PFSK-1 (cell line): ENCODE results near the gene TAL1.
A peak's percentile ranks its signal among the peaks of the same experiment; 100 is the strongest.

ENCODE experiments used
- FOXP2 ChIP-seq: optimal IDR thresholded peaks from 2 replicates; pipeline ENCODE3; 2011; ENCODE audit warnings: borderline replicate concordance, control low read depth, inconsistent platforms; ENCODE audit not compliant: insufficient read depth; ENCODE audit errors: extremely low read length, extremely low read depth
- POLR2AphosphoS5 ChIP-seq: IDR thresholded peaks from 2 replicates; pipeline ENCODE4 v1.6.1; 2012; ENCODE audit warnings: low read depth, mild to moderate bottlenecking, control low read depth, low read length, moderate library complexity
- SIN3A ChIP-seq: IDR thresholded peaks from 2 replicates; pipeline ENCODE4 v1.6.1; 2012; ENCODE audit warnings: mild to moderate bottlenecking, low read length, moderate library complexity, borderline replicate concordance; ENCODE audit not compliant: insufficient read depth
- TAF1 ChIP-seq: IDR thresholded peaks from 2 replicates; pipeline ENCODE4 v1.6.1; 2012; ENCODE audit warnings: low read length, control low read depth, borderline replicate concordance; ENCODE audit not compliant: insufficient read depth
- TF ChIP-seq, protein P1 (sequence below), 2 experiments: IDR thresholded peaks; 2 replicates each; pipeline versions ENCODE4 v1.6.1 to v1.8.0; 2011 to 2012; ENCODE audit warnings: low read depth in 2 of 2, low read length in 2 of 2, control low read depth in 1 of 2, inconsistent platforms in 1 of 2, mild to moderate bottlenecking in 1 of 2, moderate library complexity in 1 of 2; ENCODE audit not compliant: insufficient read depth in 1 of 2

The TAL1 gene

DNA sequence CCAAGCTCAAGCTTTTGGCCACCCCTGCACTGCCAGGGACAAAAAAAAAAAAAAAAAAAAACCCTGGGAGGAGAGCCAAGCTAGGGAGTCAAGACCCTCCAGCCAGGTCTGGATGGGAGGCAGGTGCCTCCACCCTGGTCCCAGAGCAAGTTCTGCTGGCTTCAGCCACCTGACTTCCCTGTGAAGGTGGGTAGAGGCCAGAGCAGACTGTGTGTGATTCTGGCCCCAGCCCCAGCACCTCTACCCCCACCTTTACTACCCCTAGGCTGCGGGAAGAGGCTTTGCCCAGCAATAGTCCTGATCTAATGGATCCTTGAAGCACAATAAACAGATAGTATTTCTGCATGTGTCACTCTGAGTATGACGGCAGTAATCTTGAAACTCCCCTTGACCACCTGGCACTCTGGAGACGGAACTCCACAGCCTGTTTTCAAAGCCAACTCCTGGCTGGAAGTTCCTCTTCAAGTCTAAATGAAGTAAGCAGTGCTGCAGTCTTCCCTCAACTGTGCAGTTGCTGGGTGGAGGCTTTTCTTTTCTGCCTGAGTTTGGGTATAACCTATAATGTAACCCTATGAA lies 51.9 kb downstream of the TAL1 start:
- TF ChIP-seq, protein P1, sequence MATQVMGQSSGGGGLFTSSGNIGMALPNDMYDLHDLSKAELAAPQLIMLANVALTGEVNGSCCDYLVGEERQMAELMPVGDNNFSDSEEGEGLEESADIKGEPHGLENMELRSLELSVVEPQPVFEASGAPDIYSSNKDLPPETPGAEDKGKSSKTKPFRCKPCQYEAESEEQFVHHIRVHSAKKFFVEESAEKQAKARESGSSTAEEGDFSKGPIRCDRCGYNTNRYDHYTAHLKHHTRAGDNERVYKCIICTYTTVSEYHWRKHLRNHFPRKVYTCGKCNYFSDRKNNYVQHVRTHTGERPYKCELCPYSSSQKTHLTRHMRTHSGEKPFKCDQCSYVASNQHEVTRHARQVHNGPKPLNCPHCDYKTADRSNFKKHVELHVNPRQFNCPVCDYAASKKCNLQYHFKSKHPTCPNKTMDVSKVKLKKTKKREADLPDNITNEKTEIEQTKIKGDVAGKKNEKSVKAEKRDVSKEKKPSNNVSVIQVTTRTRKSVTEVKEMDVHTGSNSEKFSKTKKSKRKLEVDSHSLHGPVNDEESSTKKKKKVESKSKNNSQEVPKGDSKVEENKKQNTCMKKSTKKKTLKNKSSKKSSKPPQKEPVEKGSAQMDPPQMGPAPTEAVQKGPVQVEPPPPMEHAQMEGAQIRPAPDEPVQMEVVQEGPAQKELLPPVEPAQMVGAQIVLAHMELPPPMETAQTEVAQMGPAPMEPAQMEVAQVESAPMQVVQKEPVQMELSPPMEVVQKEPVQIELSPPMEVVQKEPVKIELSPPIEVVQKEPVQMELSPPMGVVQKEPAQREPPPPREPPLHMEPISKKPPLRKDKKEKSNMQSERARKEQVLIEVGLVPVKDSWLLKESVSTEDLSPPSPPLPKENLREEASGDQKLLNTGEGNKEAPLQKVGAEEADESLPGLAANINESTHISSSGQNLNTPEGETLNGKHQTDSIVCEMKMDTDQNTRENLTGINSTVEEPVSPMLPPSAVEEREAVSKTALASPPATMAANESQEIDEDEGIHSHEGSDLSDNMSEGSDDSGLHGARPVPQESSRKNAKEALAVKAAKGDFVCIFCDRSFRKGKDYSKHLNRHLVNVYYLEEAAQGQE (IDR thresholded peaks at IDR 0.05; ENCODE audit: insufficient read depth in 1 of 2, low read depth in 2 of 2, low read length in 2 of 2): no peak
- TF ChIP-seq TAF1 (no peak), SIN3A (no peak), POLR2AphosphoS5 (no peak), FOXP2 (no peak)

DNA sequence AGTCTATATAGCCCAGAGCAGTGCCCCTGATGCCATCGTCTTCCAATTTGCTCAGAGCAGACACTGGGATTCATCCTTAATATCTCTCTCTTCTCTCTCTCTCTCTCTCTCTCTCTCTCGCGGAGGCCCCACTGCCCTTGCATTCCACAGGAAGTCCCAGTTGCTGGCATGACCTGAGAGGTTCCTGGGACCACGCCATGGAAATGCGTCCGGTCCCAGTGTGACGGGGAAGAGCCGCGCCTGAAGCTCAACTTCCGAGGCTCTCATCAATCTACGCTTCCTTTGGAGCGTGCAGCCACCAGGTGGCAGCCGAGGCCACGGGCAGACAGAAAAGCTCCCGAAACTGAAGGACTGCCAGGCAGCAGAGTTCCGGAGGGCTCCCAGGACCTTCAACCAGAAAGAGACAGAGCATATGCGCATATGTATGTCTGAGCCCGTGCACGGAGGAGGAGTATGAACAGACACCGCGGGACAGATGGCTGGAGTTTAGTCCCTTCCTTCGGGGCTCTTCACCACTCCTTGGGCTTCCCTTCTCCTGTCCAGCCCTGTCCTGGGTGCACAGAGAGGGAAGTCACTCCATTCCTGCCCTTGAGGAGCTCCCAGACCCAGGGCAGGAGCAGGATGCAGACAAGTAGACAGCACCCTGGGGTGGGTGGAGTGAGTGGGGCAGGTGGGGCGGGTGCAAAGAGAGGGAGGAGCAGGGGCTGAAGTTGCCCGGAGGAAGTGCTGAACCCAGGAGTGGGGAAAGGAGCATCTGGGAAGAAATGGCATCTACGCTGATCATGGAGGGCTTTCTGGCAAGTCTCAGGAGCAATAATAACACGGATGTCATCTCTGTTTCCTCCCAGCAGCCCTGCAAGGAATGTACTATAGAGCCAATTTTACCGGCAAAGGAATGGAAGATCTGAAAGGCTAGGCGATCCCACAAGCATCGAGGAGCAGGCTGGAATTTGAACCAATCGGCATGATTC lies 52.7 kb downstream of the TAL1 start:
- TF ChIP-seq TAF1: no peak; the same call in 1 of the 2 replicates
- TF ChIP-seq, protein P1 (IDR thresholded peaks at IDR 0.05; ENCODE audit: insufficient read depth in 1 of 2, low read depth in 2 of 2, low read length in 2 of 2): no peak
- TF ChIP-seq POLR2AphosphoS5: no peak
- TF ChIP-seq FOXP2: peak; percentile 46
- no peak for TF ChIP-seq SIN3A

DNA sequence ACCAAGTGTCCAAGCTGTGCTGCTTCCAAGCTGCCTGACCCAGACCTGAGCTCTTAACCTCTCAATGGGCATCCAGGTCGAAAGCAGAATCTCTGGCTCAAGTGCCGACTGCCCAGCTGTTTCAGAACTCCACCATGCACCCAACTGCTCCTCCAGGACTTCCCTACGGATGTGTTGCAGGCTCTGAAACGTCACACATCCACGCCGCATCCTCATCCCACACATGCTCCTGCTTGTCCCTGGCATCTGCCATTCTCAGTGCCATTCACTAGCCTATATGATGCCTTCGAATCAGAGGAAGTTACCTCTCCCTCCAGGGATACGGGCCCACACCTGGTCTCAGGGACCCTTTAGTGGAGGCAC lies 53.4 kb downstream of the TAL1 start:
- TF ChIP-seq, protein P1 (IDR thresholded peaks at IDR 0.05; ENCODE audit: insufficient read depth in 1 of 2, low read depth in 2 of 2, low read length in 2 of 2): no peak
- no peak for TF ChIP-seq TAF1
- TF ChIP-seq SIN3A: no peak
- TF ChIP-seq FOXP2: no peak
- TF ChIP-seq POLR2AphosphoS5: no peak

DNA sequence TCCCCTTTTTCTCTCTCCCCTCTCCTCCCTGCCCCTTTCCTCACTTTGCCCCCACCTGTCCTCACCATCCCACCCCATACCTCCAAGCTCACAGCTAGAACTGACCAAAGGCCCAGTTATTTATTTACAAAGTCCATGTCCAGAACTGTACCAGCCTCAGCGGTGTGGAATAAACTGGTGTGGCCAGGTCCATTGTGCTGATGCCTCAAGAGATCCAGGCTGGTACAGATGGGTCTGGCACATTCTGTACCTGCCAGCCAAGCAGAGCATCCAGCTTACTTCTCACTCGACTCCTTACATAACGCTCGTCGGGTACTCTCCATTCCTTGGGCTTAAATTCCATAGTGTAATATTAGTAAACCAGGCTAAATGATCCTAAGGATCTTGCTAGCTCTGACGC lies 54.0 kb downstream of the TAL1 start:
- no peak for TF ChIP-seq POLR2AphosphoS5
- no peak for TF ChIP-seq FOXP2
- TF ChIP-seq, protein P1 (IDR thresholded peaks at IDR 0.05; ENCODE audit: insufficient read depth in 1 of 2, low read depth in 2 of 2, low read length in 2 of 2): no peak
- no peak for TF ChIP-seq TAF1
- TF ChIP-seq SIN3A: no peak
